NOMO-1 treated with dmso at 0.1 percent for 144 hours (cell line): ENCODE results near the gene CELF4.

ENCODE experiments used
- DNase-seq: peaks from one replicate; lab custom pipeline; 2025; ENCODE audit not compliant: unreplicated experiment; lab: John Stamatoyannopoulos, UW

Gene CELF4

GRCh38 chr18:37447962-37448888 lies 117.4 kb downstream of the CELF4 start:
- DNase-seq = no peak

- DNase-seq = no peak
Measured at GRCh38 chr18:37445836-37446235, 119.8 kb downstream of the CELF4 start.

GRCh38 chr18:37445368-37445767 lies 120.2 kb downstream of the CELF4 start:
- DNase-seq = no peak

GRCh38 chr18:37443325-37444055 lies 122.1 kb downstream of the CELF4 start:
- DNase-seq = no peak

GRCh38 chr18:37442477-37442876 lies 123.1 kb downstream of the CELF4 start:
- DNase-seq = no peak

GRCh38 chr18:37441821-37442220 lies 123.8 kb downstream of the CELF4 start:
- no peak for DNase-seq

- no peak for DNase-seq
Measured at GRCh38 chr18:37440206-37440605, 125.4 kb downstream of the CELF4 start.

- DNase-seq = no peak
Measured at GRCh38 chr18:37438417-37439180, 127.0 kb downstream of the CELF4 start.

GRCh38 chr18:37435996-37436395 lies 129.6 kb downstream of the CELF4 start:
- DNase-seq = no peak

GRCh38 chr18:37435150-37435867 lies 130.3 kb downstream of the CELF4 start:
- no peak for DNase-seq

GRCh38 chr18:37434161-37434860 lies 131.3 kb downstream of the CELF4 start:
- DNase-seq = no peak

- DNase-seq = no peak
Measured at GRCh38 chr18:37432436-37433195, 133.0 kb downstream of the CELF4 start.

GRCh38 chr18:37430357-37431076 lies 135.1 kb downstream of the CELF4 start:
- no peak for DNase-seq

GRCh38 chr18:37429791-37430190 lies 135.8 kb downstream of the CELF4 start:
- no peak for DNase-seq

GRCh38 chr18:37428288-37428974 lies 137.2 kb downstream of the CELF4 start:
- DNase-seq = no peak

GRCh38 chr18:37426586-37426985 lies 139.0 kb downstream of the CELF4 start:
- DNase-seq = no peak

- DNase-seq = no peak
Measured at GRCh38 chr18:37425222-37425621, 140.4 kb downstream of the CELF4 start.

GRCh38 chr18:37424507-37424906 lies 141.1 kb downstream of the CELF4 start:
- DNase-seq = no peak
